RKO (cell line): ENCODE results near the gene SUPT6H.

Experiments
- DNase-seq: peaks from one replicate; pipeline ENCODE4 v3.0.0-alpha.2; 2016; ENCODE audit warnings: low spot score

SUPT6H gene

GRCh38 chr17:28737770-28738679, 76.0 kb downstream of the SUPT6H start:
- DNase-seq = no peak

GRCh38 chr17:28738680-28739384, 76.8 kb downstream of the SUPT6H start:
- no peak for DNase-seq

- DNase-seq = no peak
Observed at GRCh38 chr17:28740406-28741357, 78.7 kb downstream of the SUPT6H start.

- no peak for DNase-seq
Observed at GRCh38 chr17:28741358-28742349, 79.6 kb downstream of the SUPT6H start.

- peak; percentile 90 for DNase-seq
Observed at GRCh38 chr17:28743243-28744103, 81.5 kb downstream of the SUPT6H start, which contains the start of gene TRAF4. Gene TRAF4 (plus strand): TSS chr17:28744011. CDS start chr17:28744113, 102 bp downstream.

- DNase-seq = peak; percentile 68
Observed at GRCh38 chr17:28744104-28744971, 82.3 kb downstream of the SUPT6H start.

GRCh38 chr17:28744972-28745785, 83.2 kb downstream of the SUPT6H start:
- DNase-seq = peak; percentile 52

GRCh38 chr17:28745786-28746411, 83.9 kb downstream of the SUPT6H start:
- DNase-seq = peak; percentile 48

GRCh38 chr17:28746611-28747050, 84.6 kb downstream of the SUPT6H start:
- DNase-seq = no peak

- no peak for DNase-seq
Observed at GRCh38 chr17:28747051-28747691, 85.2 kb downstream of the SUPT6H start.

- no peak for DNase-seq
Observed at GRCh38 chr17:28747801-28748750, 86.1 kb downstream of the SUPT6H start.

- DNase-seq = no peak
Observed at GRCh38 chr17:28748852-28749515, 87.0 kb downstream of the SUPT6H start.

GRCh38 chr17:28749516-28750177, 87.6 kb downstream of the SUPT6H start:
- no peak for DNase-seq
